Stomach (tissue), 9 donors: Measurements from ENCODE around the gene NWD2. TPM values are rescaled to one million over a fixed set of nuclear protein-coding genes. Genes with fewer than 3 reads are reported as not detected.

Experiments used
- DNase-seq, 2 donors: peaks; one replicate each; pipeline versions ENCODE4 v3.0.0 to v3.0.0-alpha.2; 2013 to 2019
- H3K27ac ChIP-seq, 5 donors: fragments of 200-600 bp in 4 of 5; sonication (generic) in 4 of 5; one replicate each; pipeline ENCODE4 v1.5.1; 2013 to 2019; ENCODE audit warnings: mild to moderate bottlenecking in 1 of 5, moderate library complexity in 1 of 5
- H3K27me3 ChIP-seq, 3 donors: fragments of 200-600 bp; sonication (generic); one replicate each; pipeline ENCODE4 v1.5.1; 2017 to 2019; ENCODE audit warnings: mixed run types in 1 of 3
- H3K36me3 ChIP-seq, 4 donors: fragments of 200-600 bp; sonication (generic); 1 replicate in 3 of 4; 2 replicates in 1 of 4; pipeline ENCODE4 v1.5.1; 2016 to 2019
- H3K4me1 ChIP-seq, 4 donors: fragments of 200-600 bp; sonication (generic); one replicate each; pipeline ENCODE4 v1.5.1; 2016 to 2019
- H3K4me3 ChIP-seq, 4 donors: fragments of 200-600 bp; sonication (generic) in 3 of 4; one replicate each; pipeline ENCODE4 v1.5.1; 2016 to 2019; ENCODE audit warnings: mild to moderate bottlenecking in 1 of 4
- H3K9me3 ChIP-seq, 4 donors: fragments of 200-600 bp; sonication (generic); one replicate each; pipeline ENCODE4 v1.5.1; 2016 to 2019
- EP300 ChIP-seq: sonication (generic); formaldehyde crosslinking; IDR thresholded peaks from one replicate; pipeline ENCODE4 v1.6.1; 2017; ENCODE audit warnings: antibody characterized with exemption
- POLR2A ChIP-seq, 4 donors: fragments of 450-650 bp; IDR thresholded peaks; one replicate each; pipeline ENCODE4 v1.6.1; 2016; ENCODE audit warnings: antibody characterized with exemption in 4 of 4, control low read depth in 2 of 4, mild to moderate bottlenecking in 1 of 4, moderate library complexity in 1 of 4
- POLR2AphosphoS5 ChIP-seq, 3 donors: sonication (generic); formaldehyde crosslinking; IDR thresholded peaks; one replicate each; pipeline ENCODE4 v1.6.1; 2016; ENCODE audit warnings: antibody characterized with exemption in 3 of 3
- WGBS, 5 donors: extraction: QIAGEN DNeasy Blood & Tissue Kit in 3 of 5; methylation state at CpG; one replicate each; pipeline versions ENCODE4 v1.1.5 to v1.1.7; 2013 to 2018; 5-methylcytosine and 5-hydroxymethylcytosine counted together
- intact Hi-C: fragments of 100-400 bp; cut with DNase I; formaldehyde crosslinking; loops from one replicate; pipeline ENCODE4 v1.15.1; 2023; ENCODE audit warnings: low total_unique reads
- polyA plus RNA-seq, 3 donors: library from polyadenylated mRNA; stranded (reverse); fragments of 200-250 nt; gene quantifications; one replicate each; pipeline ENCODE4 v1.2.3, GENCODE V29; 2013
- total RNA-seq, 5 donors: library from RNA; depleted of rRNA; stranded (reverse); fragments of >200 nt; gene quantifications; one replicate each; pipeline versions ENCODE4 v1.1.0 to v1.2.3, GENCODE V29; 2014 to 2016
- TF ChIP-seq, protein P1 (sequence below), 7 experiments: fragments of 450-650 bp in 4 of 7; fragments of 200-600 bp in 3 of 7; sonication (generic) in 3 of 7; IDR thresholded peaks; one replicate each; pipeline ENCODE4 v1.5.1; 2016 to 2019; ENCODE audit warnings: antibody characterized with exemption in 7 of 7, control low read depth in 2 of 7, mild to moderate bottlenecking in 1 of 7
- donor health status: healthy with polysubstance abuse.
- donor health status: Bipolar disorder and iron deficiency.
- donor health status: healthy.

Gene NWD2
- total and polyA plus RNA-seq, 8 donors, result under 0.01 to 1.5 (median 0.05) TPM; not detected in 5

DNA sequence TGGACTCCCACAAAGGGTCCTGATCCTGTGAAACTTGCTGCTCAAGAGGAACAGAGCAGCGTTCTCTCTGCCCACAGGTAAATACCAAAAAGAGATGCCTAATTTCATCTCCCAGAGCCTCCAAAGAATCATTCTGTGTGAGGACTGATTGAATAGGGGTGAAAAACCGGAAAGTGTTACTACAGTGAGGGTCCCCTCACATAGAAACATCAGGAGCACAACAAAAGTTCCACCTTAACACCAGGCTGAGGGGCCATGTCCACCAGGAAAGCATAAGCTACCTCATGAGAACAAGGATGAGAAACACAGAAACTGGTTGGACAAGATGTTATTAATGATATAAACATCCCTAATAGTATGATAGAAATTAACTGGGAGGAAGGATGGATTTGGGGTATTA lies 140.9 kb downstream of the NWD2 start:
- no peaks in the 10 kb centered on the region for H3K36me3 ChIP-seq
- no peak overlapping the region for H3K4me3 ChIP-seq
- H3K27me3 ChIP-seq, result no peaks in the 10 kb centered on the region
- intact Hi-C loops, result no loop called here
- WGBS, 5 donors, result 66 to 84% (median 74%) methylated on average over 2 of the region's 2 CpGs
- H3K4me1 ChIP-seq, result peaks cover 0 to 5% (median 2%) of the 10 kb centered on the region in 4 donors
- no peak for TF ChIP-seq POLR2A (IDR thresholded peaks at IDR 0.05)
- TF ChIP-seq, protein P1, sequence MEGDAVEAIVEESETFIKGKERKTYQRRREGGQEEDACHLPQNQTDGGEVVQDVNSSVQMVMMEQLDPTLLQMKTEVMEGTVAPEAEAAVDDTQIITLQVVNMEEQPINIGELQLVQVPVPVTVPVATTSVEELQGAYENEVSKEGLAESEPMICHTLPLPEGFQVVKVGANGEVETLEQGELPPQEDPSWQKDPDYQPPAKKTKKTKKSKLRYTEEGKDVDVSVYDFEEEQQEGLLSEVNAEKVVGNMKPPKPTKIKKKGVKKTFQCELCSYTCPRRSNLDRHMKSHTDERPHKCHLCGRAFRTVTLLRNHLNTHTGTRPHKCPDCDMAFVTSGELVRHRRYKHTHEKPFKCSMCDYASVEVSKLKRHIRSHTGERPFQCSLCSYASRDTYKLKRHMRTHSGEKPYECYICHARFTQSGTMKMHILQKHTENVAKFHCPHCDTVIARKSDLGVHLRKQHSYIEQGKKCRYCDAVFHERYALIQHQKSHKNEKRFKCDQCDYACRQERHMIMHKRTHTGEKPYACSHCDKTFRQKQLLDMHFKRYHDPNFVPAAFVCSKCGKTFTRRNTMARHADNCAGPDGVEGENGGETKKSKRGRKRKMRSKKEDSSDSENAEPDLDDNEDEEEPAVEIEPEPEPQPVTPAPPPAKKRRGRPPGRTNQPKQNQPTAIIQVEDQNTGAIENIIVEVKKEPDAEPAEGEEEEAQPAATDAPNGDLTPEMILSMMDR (IDR thresholded peaks at IDR 0.05), result no peak
- no peak for DNase-seq
- H3K27ac ChIP-seq, result no peak overlapping the region
- H3K9me3 ChIP-seq, result no peaks in the 10 kb centered on the region

DNA sequence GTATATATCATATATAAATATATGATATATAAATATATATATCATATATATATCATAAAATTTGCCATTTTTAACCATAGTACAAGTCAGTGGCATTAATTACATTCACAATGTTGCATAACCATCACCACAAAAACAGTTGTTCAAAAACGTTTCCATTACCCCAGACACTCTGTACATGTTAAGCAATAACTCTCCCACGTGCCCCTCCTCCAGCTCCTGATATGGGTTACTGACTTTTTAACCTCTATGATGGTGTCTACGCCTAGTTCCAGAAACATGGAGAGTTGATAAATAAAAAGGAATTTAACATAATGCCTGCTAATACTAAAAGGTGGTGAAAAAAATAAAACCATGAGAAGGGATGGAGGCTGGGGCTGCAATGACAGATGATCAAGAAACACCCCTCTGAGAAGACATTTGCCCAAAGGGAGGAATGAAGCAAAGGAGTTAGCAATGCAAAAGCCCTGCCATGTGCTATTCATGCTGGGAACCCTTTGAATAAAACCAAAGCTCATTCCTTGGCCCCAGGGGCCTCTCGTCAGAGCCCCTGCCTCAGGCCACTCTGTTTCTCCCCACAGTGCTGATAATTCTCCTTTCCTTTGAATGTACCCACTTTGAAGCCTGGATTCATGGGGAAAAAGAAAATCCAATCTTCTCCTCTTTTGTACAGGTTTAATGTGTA lies 144.3 kb downstream of the NWD2 start:
- intact Hi-C loops, result no loop called here
- WGBS, 5 donors, result 41 to 52% (median 46%) methylated on average over 4 of the region's 4 CpGs

DNA sequence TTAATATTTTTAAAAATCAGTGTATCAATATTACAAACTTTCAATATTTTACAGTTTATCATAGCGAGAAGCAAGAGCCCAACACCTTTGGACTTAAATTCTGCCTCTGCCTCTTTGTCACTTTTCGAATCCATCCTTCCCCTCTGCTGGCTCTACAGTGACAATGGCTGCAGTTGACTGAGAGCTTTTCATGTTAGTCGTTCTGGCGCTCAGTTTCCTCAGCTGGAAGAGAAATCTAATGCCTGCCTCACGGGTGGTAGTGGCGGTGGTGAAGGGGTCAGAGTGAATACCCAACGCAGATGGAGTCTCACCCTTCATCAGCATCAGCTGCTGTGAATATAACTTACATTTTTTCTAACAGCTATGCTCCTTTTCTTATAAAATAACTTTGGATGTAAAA lies 144.8 kb downstream of the NWD2 start:
- intact Hi-C loops, result no loop called here
- Histone ChIP-seq H3K36me3 (no peaks in the 10 kb centered on the region), H3K4me3 (no peak overlapping the region), H3K9me3 (no peaks in the 10 kb centered on the region), H3K27me3 (no peaks in the 10 kb centered on the region), H3K4me1 (peaks cover 0 to 5% (median 2%) of the 10 kb centered on the region in 4 donors), H3K27ac (no peak overlapping the region)
- DNase-seq, result no peak
- WGBS, 5 donors, result 65 to 80% (median 74%) methylated on average over 7 of the region's 7 CpGs
- no peak for TF ChIP-seq POLR2A (IDR thresholded peaks at IDR 0.05)
- TF ChIP-seq POLR2AphosphoS5 (IDR thresholded peaks at IDR 0.05), result no peak
- no peak for TF ChIP-seq EP300
- TF ChIP-seq, protein P1 (IDR thresholded peaks at IDR 0.05), result no peak

More for the DNA sequence above, 144.3 kb downstream of the NWD2 start:
- Histone ChIP-seq H3K27ac (no peak overlapping the region), H3K36me3 (no peaks in the 10 kb centered on the region), H3K9me3 (no peaks in the 10 kb centered on the region), H3K4me3 (no peak overlapping the region), H3K4me1 (peaks cover 0 to 5% (median 2%) of the 10 kb centered on the region in 4 donors), H3K27me3 (no peaks in the 10 kb centered on the region)
- DNase-seq, result no peak
- TF ChIP-seq POLR2AphosphoS5 (IDR thresholded peaks at IDR 0.05) (no peak), POLR2A (IDR thresholded peaks at IDR 0.05) (no peak), EP300 (no peak)
- TF ChIP-seq, protein P1 (IDR thresholded peaks at IDR 0.05), result no peak

DNA sequence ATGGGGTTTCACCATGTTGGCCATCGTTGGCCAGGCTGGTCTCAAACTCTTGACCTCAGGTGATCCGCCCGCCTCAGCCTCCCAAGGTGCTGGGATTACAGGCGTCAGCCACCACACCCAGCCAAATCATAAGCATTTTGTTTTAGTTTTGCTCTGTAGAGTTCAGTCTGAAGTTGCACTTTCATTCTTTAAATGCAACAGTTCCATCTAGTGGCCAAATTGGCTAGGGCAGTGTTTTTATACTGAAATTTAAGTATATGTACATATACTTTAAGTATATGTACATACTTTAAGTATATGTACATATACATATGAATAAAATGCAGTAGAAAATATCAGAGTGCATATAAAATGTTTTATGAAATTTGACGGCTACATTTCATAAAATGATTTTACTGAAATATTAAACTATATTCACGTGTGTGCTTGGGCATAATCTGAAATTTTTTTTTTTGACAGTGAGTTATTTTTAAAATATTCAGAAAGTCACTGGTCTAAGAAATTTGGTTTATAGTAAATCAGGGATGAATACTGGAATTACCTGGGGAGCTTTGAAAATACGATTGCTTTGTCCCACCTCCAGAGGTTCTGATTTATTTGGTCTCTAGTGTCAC lies 145.5 kb downstream of the NWD2 start:
- H3K27ac ChIP-seq, result no peak overlapping the region
- intact Hi-C loops, result no loop called here
- no peaks in the 10 kb centered on the region for H3K9me3 ChIP-seq
- TF ChIP-seq EP300 (no peak), POLR2AphosphoS5 (IDR thresholded peaks at IDR 0.05) (no peak), POLR2A (IDR thresholded peaks at IDR 0.05) (no peak)
- TF ChIP-seq, protein P1 (IDR thresholded peaks at IDR 0.05), result peak in 5 of 7 experiments; percentile 41 to 68 (median 60)
- no peaks in the 10 kb centered on the region for H3K36me3 ChIP-seq
- peaks cover 0 to 5% (median 2%) of the 10 kb centered on the region in 4 donors for H3K4me1 ChIP-seq
- WGBS, 5 donors, result 28 to 41% (median 31%) methylated on average over 7 of the region's 7 CpGs
- no peak overlapping the region for H3K4me3 ChIP-seq
- no peaks in the 10 kb centered on the region for H3K27me3 ChIP-seq
- DNase-seq, result peak in 1 of 2 donors; percentile 83
